ENCODE measurements around the gene WDR1. TPM values are rescaled to one million over a fixed set of nuclear protein-coding genes. Genes with fewer than 3 reads are reported as not detected.

WDR1 gene
- total RNA-seq, 2 experiments from 2014 or later: 197 to 198 TPM

- Mint-ChIP-seq H3K4me1 (ENCODE audit: low read depth) (peaks cover 56% of the 10 kb centered on the region), H3K27me3 (no peaks in the 10 kb centered on the region), H3K36me3 (ENCODE audit: low read depth) (no peaks in the 10 kb centered on the region), H3K9me3 (no peaks in the 10 kb centered on the region), H3K4me3 (peak overlapping the region; percentile 56), H3K27ac (peak overlapping the region; percentile 98)
- DNase-seq (no peak), ATAC-seq (ENCODE audit: poor library complexity) (peak; percentile 4)
- H3K27ac ChIP-seq (ENCODE audit: low read depth in 1 of 2, low read length in 2 of 2): no peak overlapping the region
- no peak for TF ChIP-seq CTCF (IDR thresholded peaks at IDR 0.05)
- ChIA-PET CTCF (no interaction called here), POLR2A (interaction anchor here (1.2 kb wide), 1 partner anchor 25 kb away, joined by 3 read pairs; no protein-coding TSS in a partner anchor)
- peaks cover 41% of the 10 kb centered on the region for H3K4me1 ChIP-seq (ENCODE audit: insufficient read depth, low read length)
- intact Hi-C loops (cut with DNase I, micrococcal nuclease): no loop called here
- no peaks in the 10 kb centered on the region for H3K9me3 ChIP-seq (ENCODE audit: control insufficient read depth in 1 of 2, insufficient read depth in 1 of 2, low read length in 2 of 2)
- H3K4me3 ChIP-seq (ENCODE audit: low read length): no peak overlapping the region
- no peaks in the 10 kb centered on the region for H3K36me3 ChIP-seq (ENCODE audit: insufficient read depth, low read length)
- no peaks in the 10 kb centered on the region for H3K27me3 ChIP-seq (ENCODE audit: control insufficient read depth in 1 of 2, insufficient read depth in 2 of 2, low read length in 2 of 2)
Measured at GRCh38 chr4:10124167-10124930, 7.8 kb upstream of the WDR1 start.

- Histone ChIP-seq H3K27ac (ENCODE audit: low read depth in 1 of 2, low read length in 2 of 2) (no peak overlapping the region), H3K4me1 (ENCODE audit: insufficient read depth, low read length) (peaks cover 49% of the 10 kb centered on the region), H3K9me3 (ENCODE audit: control insufficient read depth in 1 of 2, insufficient read depth in 1 of 2, low read length in 2 of 2) (no peaks in the 10 kb centered on the region), H3K27me3 (ENCODE audit: control insufficient read depth in 1 of 2, insufficient read depth in 2 of 2, low read length in 2 of 2) (no peaks in the 10 kb centered on the region), H3K4me3 (ENCODE audit: low read length) (no peak overlapping the region), H3K36me3 (ENCODE audit: insufficient read depth, low read length) (no peaks in the 10 kb centered on the region)
- H3K4me3 Mint-ChIP-seq: peak overlapping the region; percentile 70
- ChIA-PET POLR2A (interaction anchor here (1.3 kb wide), 1 partner anchor 30 kb away, joined by 3 read pairs; no protein-coding TSS in a partner anchor), CTCF (no interaction called here)
- H3K27me3 Mint-ChIP-seq: no peaks in the 10 kb centered on the region
- H3K36me3 Mint-ChIP-seq (ENCODE audit: low read depth): no peaks in the 10 kb centered on the region
- TF ChIP-seq CTCF (IDR thresholded peaks at IDR 0.05): no peak
- H3K27ac Mint-ChIP-seq: peak overlapping the region; percentile 98
- intact Hi-C loops (cut with DNase I, micrococcal nuclease): no loop called here
- DNase-seq (peak in 5 of 14 experiments; percentile 34 to 69 (median 54)), ATAC-seq (ENCODE audit: poor library complexity) (peak; percentile 51)
- peaks cover 65% of the 10 kb centered on the region for H3K4me1 Mint-ChIP-seq (ENCODE audit: low read depth)
- H3K9me3 Mint-ChIP-seq: no peaks in the 10 kb centered on the region
Measured at GRCh38 chr4:10123227-10124101, 6.9 kb upstream of the WDR1 start.

GRCh38 chr4:10122236-10122932 lies 5.8 kb upstream of the WDR1 start:
- peak overlapping the region; percentile 39 for H3K4me3 Mint-ChIP-seq
- H3K4me1 ChIP-seq (ENCODE audit: insufficient read depth, low read length): peaks cover 60% of the 10 kb centered on the region
- DNase-seq (no peak), ATAC-seq (ENCODE audit: poor library complexity) (no peak)
- no peaks in the 10 kb centered on the region for H3K36me3 ChIP-seq (ENCODE audit: insufficient read depth, low read length)
- no peak overlapping the region for H3K4me3 ChIP-seq (ENCODE audit: low read length)
- ChIA-PET CTCF (interaction anchor here (0.6 kb wide), 1 partner anchor 93 kb away, joined by 3 read pairs; no protein-coding TSS in a partner anchor), POLR2A (interaction anchor here (1.0 to 1.3 kb wide), 4 partner anchors 10 to 335 kb away, joined by 3 read pairs; partner anchors contain the start of gene ZNF518B)
- peaks cover 75% of the 10 kb centered on the region for H3K4me1 Mint-ChIP-seq (ENCODE audit: low read depth)
- no peak overlapping the region for H3K27ac ChIP-seq (ENCODE audit: low read depth in 1 of 2, low read length in 2 of 2)
- H3K36me3 Mint-ChIP-seq (ENCODE audit: low read depth): peaks cover 4% of the 10 kb centered on the region
- no peaks in the 10 kb centered on the region for H3K27me3 ChIP-seq (ENCODE audit: control insufficient read depth in 1 of 2, insufficient read depth in 2 of 2, low read length in 2 of 2)
- H3K27ac Mint-ChIP-seq: peak overlapping the region; percentile 98
- H3K9me3 ChIP-seq (ENCODE audit: control insufficient read depth in 1 of 2, insufficient read depth in 1 of 2, low read length in 2 of 2): no peaks in the 10 kb centered on the region
- H3K9me3 Mint-ChIP-seq: no peaks in the 10 kb centered on the region
- intact Hi-C loops (cut with DNase I, micrococcal nuclease): no loop called here
- no peak for TF ChIP-seq CTCF (IDR thresholded peaks at IDR 0.05)
- H3K27me3 Mint-ChIP-seq: no peaks in the 10 kb centered on the region

Measured in CD4-positive, alpha-beta T cell (primary cell).